Measurements from ENCODE around the gene EDA.

DNA sequence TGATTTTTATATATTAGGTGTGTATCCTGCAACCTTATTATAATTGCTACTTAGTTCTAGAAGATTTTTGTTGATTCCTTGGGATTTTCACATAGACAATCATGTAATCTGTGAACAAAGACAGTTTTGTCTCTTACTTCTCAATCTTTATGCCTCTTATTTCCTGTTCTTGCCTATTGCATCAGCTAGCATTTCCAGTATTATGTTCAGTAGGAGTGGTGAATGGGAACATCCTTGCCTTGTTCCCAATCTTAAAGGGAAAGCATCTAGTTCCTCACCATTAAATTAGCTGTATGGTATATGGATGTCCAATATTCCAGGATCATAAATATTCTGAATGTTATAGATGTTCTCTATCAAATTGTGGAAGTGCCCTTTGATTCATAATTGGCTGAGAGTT, 392.0 kb downstream of the EDA start:
- TF ChIP-seq, protein P1, sequence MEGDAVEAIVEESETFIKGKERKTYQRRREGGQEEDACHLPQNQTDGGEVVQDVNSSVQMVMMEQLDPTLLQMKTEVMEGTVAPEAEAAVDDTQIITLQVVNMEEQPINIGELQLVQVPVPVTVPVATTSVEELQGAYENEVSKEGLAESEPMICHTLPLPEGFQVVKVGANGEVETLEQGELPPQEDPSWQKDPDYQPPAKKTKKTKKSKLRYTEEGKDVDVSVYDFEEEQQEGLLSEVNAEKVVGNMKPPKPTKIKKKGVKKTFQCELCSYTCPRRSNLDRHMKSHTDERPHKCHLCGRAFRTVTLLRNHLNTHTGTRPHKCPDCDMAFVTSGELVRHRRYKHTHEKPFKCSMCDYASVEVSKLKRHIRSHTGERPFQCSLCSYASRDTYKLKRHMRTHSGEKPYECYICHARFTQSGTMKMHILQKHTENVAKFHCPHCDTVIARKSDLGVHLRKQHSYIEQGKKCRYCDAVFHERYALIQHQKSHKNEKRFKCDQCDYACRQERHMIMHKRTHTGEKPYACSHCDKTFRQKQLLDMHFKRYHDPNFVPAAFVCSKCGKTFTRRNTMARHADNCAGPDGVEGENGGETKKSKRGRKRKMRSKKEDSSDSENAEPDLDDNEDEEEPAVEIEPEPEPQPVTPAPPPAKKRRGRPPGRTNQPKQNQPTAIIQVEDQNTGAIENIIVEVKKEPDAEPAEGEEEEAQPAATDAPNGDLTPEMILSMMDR (conservative IDR thresholded peaks at IDR 0.05; ENCODE audit: low read depth, low read length) = no peak
- no peak for TF ChIP-seq EZH2phosphoT487 (IDR thresholded peaks at IDR 0.05; ENCODE audit: borderline replicate concordance, low read length)

Measured in PC-3 (cell line).